H1 (cell line): ENCODE measurements around the gene SPOCK2. TPM values are rescaled to one million over a fixed set of nuclear protein-coding genes. Genes with fewer than 3 reads are reported as not detected.
A peak's percentile ranks its signal among the peaks of the same experiment; 100 is the strongest.

Experiments used
- CTCF ChIA-PET: fragments of 300-600 bp; sonication (Branson Sonifier 250); formaldehyde crosslinking; loops from one replicate; lab custom pipeline; 2021; ENCODE audit not compliant: partially characterized antibody; lab: Charles Lee
- POLR2A ChIA-PET: fragments of 300-600 bp; sonication (Branson Sonifier 250); formaldehyde crosslinking; loops from one replicate; lab custom pipeline; 2021; ENCODE audit warnings: inconsistent platforms; ENCODE audit not compliant: partially characterized antibody; lab: Charles Lee
- DNase-seq, 2 experiments: peaks; one replicate each; pipeline versions ENCODE4 v3.0.0 to v3.0.0-alpha.2; 2010 to 2022; ENCODE audit warnings: low spot score in 2 of 2, low read depth in 1 of 2, mixed read lengths in 1 of 2
- FAIRE-seq: peaks from 2 replicates; lab custom pipeline; 2011; peaks lifted over from hg19 to GRCh38; lab: Jason Lieb, UNC
- H2AFZ ChIP-seq: 2 replicates; pipeline ENCODE4 v1.8.1; 2012; ENCODE audit warnings: low read length, inconsistent platforms
- H2AK5ac ChIP-seq: 2 replicates; pipeline ENCODE4 v1.6.1; 2013; ENCODE audit warnings: low read depth, low read length
- H2BK120ac ChIP-seq: replicated peaks from 2 replicates; pipeline ENCODE3; 2013; ENCODE audit warnings: low read depth, low read length, inconsistent platforms
- H2BK12ac ChIP-seq: 2 replicates; pipeline ENCODE4 v1.6.1; 2013; ENCODE audit warnings: low read depth, low read length
- H2BK15ac ChIP-seq: 2 replicates; pipeline ENCODE4 v1.6.1; 2013; ENCODE audit warnings: low read length
- H2BK20ac ChIP-seq: 2 replicates; pipeline ENCODE4 v1.6.1; 2013; ENCODE audit warnings: low read length
- H2BK5ac ChIP-seq: 2 replicates; pipeline ENCODE4 v1.6.1; 2013; ENCODE audit warnings: low read depth, low read length
- H3K14ac ChIP-seq: 2 replicates; pipeline ENCODE4 v1.6.1; 2013; ENCODE audit warnings: inconsistent platforms; ENCODE audit not compliant: insufficient read length
- H3K18ac ChIP-seq: 2 replicates; pipeline ENCODE4 v1.6.1; 2013; ENCODE audit warnings: low read length; ENCODE audit errors: extremely low read depth
- H3K23ac ChIP-seq: 2 replicates; pipeline ENCODE4 v1.6.1; 2013; ENCODE audit warnings: inconsistent platforms; ENCODE audit not compliant: insufficient read length
- H3K23me2 ChIP-seq: 2 replicates; pipeline ENCODE4 v1.6.1; 2013; ENCODE audit warnings: low read depth, low read length
- H3K27ac ChIP-seq: 2 replicates; pipeline ENCODE4 v1.6.1; 2011; ENCODE audit warnings: low read depth, low read length, inconsistent platforms
- H3K27me3 ChIP-seq, 4 experiments: replicated peaks in 1 of 4; 1 replicate in 1 of 4; 2 replicates in 3 of 4; pipeline versions ENCODE4 v1.6.1 to v1.8.1; 2011 to 2013; ENCODE audit warnings: low read length in 3 of 4, mild to moderate bottlenecking in 3 of 4, inconsistent platforms in 2 of 4, mixed read lengths in 2 of 4, moderate library complexity in 1 of 4; ENCODE audit not compliant: control insufficient read depth in 3 of 4, insufficient read depth in 3 of 4; ENCODE audit errors: extremely low read depth in 1 of 4
- H3K36me3 ChIP-seq, 4 experiments: 2 replicates each; pipeline versions ENCODE4 v1.6.1 to v1.8.1; 2011 to 2013; ENCODE audit warnings: mild to moderate bottlenecking in 4 of 4, low read length in 3 of 4, moderate library complexity in 2 of 4, control low read depth in 1 of 4, inconsistent platforms in 1 of 4; ENCODE audit not compliant: insufficient read depth in 4 of 4, control insufficient read depth in 2 of 4
- H3K4ac ChIP-seq: replicated peaks from 2 replicates; pipeline ENCODE3; 2013; ENCODE audit warnings: low read length, low read depth, mixed read lengths, inconsistent platforms; ENCODE audit not compliant: insufficient read length
- H3K4me1 ChIP-seq, 4 experiments: replicated peaks in 1 of 4; 1 replicate in 1 of 4; 2 replicates in 3 of 4; pipeline versions ENCODE4 v1.6.1 to v1.8.1; 2011 to 2013; ENCODE audit warnings: low read length in 3 of 4, inconsistent platforms in 2 of 4, mixed read lengths in 1 of 4; ENCODE audit not compliant: insufficient read depth in 4 of 4, control insufficient read depth in 3 of 4
- H3K4me2 ChIP-seq, 2 experiments: 2 replicates each; pipeline versions ENCODE4 v1.6.1 to v1.8.1; 2011 to 2013; ENCODE audit warnings: low read depth in 2 of 2, low read length in 2 of 2, control low read depth in 1 of 2, inconsistent platforms in 1 of 2, mild to moderate bottlenecking in 1 of 2; ENCODE audit not compliant: insufficient read depth in 1 of 2
- H3K4me3 ChIP-seq, 4 experiments: fragments of 200-600, 300-600 bp in 1 of 4; sonication (generic), shearing (Covaris generic), sonication (Bioruptor Twin) in 1 of 4; 2 replicates each; pipeline versions ENCODE4 v1.5.1 to v1.8.1; 2011 to 2016; ENCODE audit warnings: low read length in 4 of 4, low read depth in 3 of 4, control low read depth in 2 of 4, inconsistent platforms in 2 of 4, mild to moderate bottlenecking in 2 of 4, mixed read lengths in 1 of 4, moderate library complexity in 1 of 4; ENCODE audit not compliant: insufficient read depth in 2 of 4; ENCODE audit errors: extremely low read depth in 1 of 4
- H3K56ac ChIP-seq: replicated peaks from 2 replicates; pipeline ENCODE3; 2013; ENCODE audit warnings: low read depth, mild to moderate bottlenecking, mixed read lengths, low read length, inconsistent platforms; ENCODE audit not compliant: insufficient read length
- H3K79me1 ChIP-seq: 2 replicates; pipeline ENCODE4 v1.6.1; 2013; ENCODE audit warnings: low read depth, low read length, control low read depth
- H3K79me2 ChIP-seq, 2 experiments: 2 replicates each; pipeline versions ENCODE4 v1.6.1 to v1.8.1; 2012 to 2013; ENCODE audit warnings: low read length in 2 of 2, mild to moderate bottlenecking in 2 of 2, inconsistent platforms in 1 of 2; ENCODE audit not compliant: insufficient read depth in 2 of 2, control insufficient read depth in 1 of 2
- H3K9ac ChIP-seq, 4 experiments: replicated peaks in 1 of 4; 1 replicate in 1 of 4; 2 replicates in 3 of 4; pipeline versions ENCODE4 v1.6.1 to v1.8.1; 2011 to 2013; ENCODE audit warnings: low read depth in 3 of 4, low read length in 3 of 4, control low read depth in 2 of 4, mild to moderate bottlenecking in 2 of 4, moderate library complexity in 2 of 4, inconsistent platforms in 1 of 4; ENCODE audit errors: extremely low read depth in 1 of 4
- H3K9me3 ChIP-seq, 2 experiments: 2 replicates each; pipeline versions ENCODE4 v1.6.1 to v1.8.1; 2012 to 2013; ENCODE audit warnings: mild to moderate bottlenecking in 2 of 2, moderate library complexity in 2 of 2, control low read depth in 1 of 2, inconsistent platforms in 1 of 2, low read depth in 1 of 2, low read length in 1 of 2, mixed read lengths in 1 of 2; ENCODE audit not compliant: insufficient read depth in 2 of 2
- H4K20me1 ChIP-seq, 2 experiments: replicated peaks in 1 of 2; 2 replicates each; pipeline versions ENCODE3 to v1.8.1; 2011 to 2013; ENCODE audit warnings: inconsistent platforms in 2 of 2, low read length in 2 of 2, mild to moderate bottlenecking in 1 of 2; ENCODE audit not compliant: insufficient read depth in 2 of 2, control insufficient read depth in 1 of 2
- H4K5ac ChIP-seq: 2 replicates; pipeline ENCODE4 v1.6.1; 2013; ENCODE audit warnings: low read length, low read depth, mixed read lengths, inconsistent platforms; ENCODE audit not compliant: insufficient read length
- H4K8ac ChIP-seq: 2 replicates; pipeline ENCODE4 v1.8.0; 2013; ENCODE audit warnings: mild to moderate bottlenecking, moderate library complexity, low read length, inconsistent platforms; ENCODE audit not compliant: insufficient read depth; ENCODE audit errors: extremely low read depth
- H4K91ac ChIP-seq: replicated peaks from 2 replicates; pipeline ENCODE3; 2013; ENCODE audit warnings: low read length, mixed read lengths, inconsistent platforms; ENCODE audit not compliant: insufficient read length
- ATF2 ChIP-seq: IDR thresholded peaks from 2 replicates; pipeline ENCODE4 v1.6.1; 2012; ENCODE audit warnings: low read length, inconsistent platforms
- EP300 ChIP-seq, 2 experiments: IDR thresholded peaks; 1 replicate in 1 of 2; 2 replicates in 1 of 2; pipeline ENCODE4 v1.6.1; 2011 to 2012; ENCODE audit warnings: low read depth in 2 of 2, low read length in 2 of 2, mild to moderate bottlenecking in 2 of 2, borderline replicate concordance in 1 of 2, inconsistent platforms in 1 of 2, moderate library complexity in 1 of 2
- HDAC2 ChIP-seq, 2 experiments: fragments of 300-600 bp in 1 of 2; sonication (generic) in 1 of 2; IDR thresholded peaks; 2 replicates each; pipeline ENCODE4 v1.6.1; 2011 to 2012; ENCODE audit warnings: low read depth in 2 of 2, low read length in 2 of 2, mild to moderate bottlenecking in 2 of 2, moderate library complexity in 2 of 2, borderline replicate concordance in 1 of 2, inconsistent platforms in 1 of 2
- KDM1A ChIP-seq: fragments of 200-600, 300-600 bp; sonication (generic); IDR thresholded peaks from 2 replicates; pipeline ENCODE4 v1.7.1; 2016; ENCODE audit warnings: mild to moderate bottlenecking, low read length, borderline replicate concordance
- MAX ChIP-seq: IDR thresholded peaks from 2 replicates; pipeline ENCODE4 v1.6.1; 2012; ENCODE audit warnings: inconsistent platforms
- RNF2 ChIP-seq: fragments of 200-900, 300-1000 bp; sonication (generic); IDR thresholded peaks from 2 replicates; pipeline ENCODE4 v1.7.1; 2016; ENCODE audit warnings: borderline replicate concordance, low read depth, mild to moderate bottlenecking, antibody characterized with exemption, low read length; ENCODE audit not compliant: poor library complexity, severe bottlenecking; ENCODE audit errors: missing control alignments
- SAP30 ChIP-seq: fragments of 300-600 bp; sonication (generic); IDR thresholded peaks from 2 replicates; pipeline ENCODE4 v1.7.1; 2012; ENCODE audit warnings: low read length, moderate library complexity, mild to moderate bottlenecking, inconsistent platforms; ENCODE audit not compliant: insufficient read depth, insufficient replicate concordance
- SP1 ChIP-seq: IDR thresholded peaks from 2 replicates; pipeline ENCODE4 v1.6.1; 2011; ENCODE audit warnings: low read depth, low read length
- SP4 ChIP-seq: IDR thresholded peaks from 2 replicates; pipeline ENCODE4 v1.6.1; 2012; ENCODE audit warnings: low read length, inconsistent platforms
- WGBS, 2 experiments: shearing (Covaris generic) in 1 of 2; methylation state at CpG; one replicate each; pipeline versions ENCODE4 v1.1.6 to v1.1.7; 2013 to 2015; ENCODE audit warnings: low lambda C conversion rate in 2 of 2, mixed read lengths in 2 of 2, inconsistent platforms in 1 of 2, low coverage in 1 of 2, missing lambda C conversion rate in 1 of 2; ENCODE audit not compliant: insufficient replicate concordance in 2 of 2, insufficient coverage in 1 of 2, insufficient read length in 1 of 2; ENCODE audit errors: extremely low coverage in 1 of 2, missing lambda C conversion rate in 1 of 2; 5-methylcytosine and 5-hydroxymethylcytosine counted together
- polyA plus RNA-seq, 7 experiments: library from polyadenylated mRNA; depleted of rRNA in 3 of 7; stranded (reverse) in 5 of 7; unstranded in 2 of 7; fragments of >200 nt in 5 of 7; fragments of 200-250 nt in 2 of 7; gene quantifications; 1 replicate in 5 of 7; 2 replicates in 1 of 7; 4 replicates in 1 of 7; pipeline versions ENCODE4 v1.2.1 to v1.2.3, GENCODE V29; 2011 to 2013; ENCODE audit warnings: missing spikeins in 2 of 7, mixed read lengths in 2 of 7
- total RNA-seq: library from RNA; stranded (reverse); fragmentation: NEBNext Ultra II Directional; extraction: Animal tissue kit (Norgen Biotek cat#: 25700); gene quantifications from 2 replicates; pipeline ENCODE4 v1.2.1, GENCODE V29; 2021

Gene SPOCK2
- total and polyA plus RNA-seq, 2 of the 8 experiments (the other 6 are each of a cell fraction or from before 2014, with no cell fraction given): 1.5 to 1.9 TPM

GRCh38 chr10:72075376-72076115 is 12.8 kb downstream of the SPOCK2 start:
- Histone ChIP-seq H2BK5ac (no peak overlapping the region), H2BK12ac (no peak overlapping the region), H2BK120ac (no peak overlapping the region), H4K91ac (no peak overlapping the region), H3K9ac (no peak overlapping the region), H3K9me3 (no peaks in the 10 kb centered on the region), H2BK20ac (no peak overlapping the region), H3K23ac (no peak overlapping the region), H3K4ac (no peak overlapping the region), H3K27ac (no peak overlapping the region), H2AFZ (no peak overlapping the region), H3K36me3 (no peaks in the 10 kb centered on the region; a peak in 1 of 8 replicates), H3K23me2 (no peaks in the 10 kb centered on the region), H3K56ac (no peak overlapping the region), H3K79me2 (no peaks in the 10 kb centered on the region), H4K20me1 (no peaks in the 10 kb centered on the region), H3K79me1 (no peaks in the 10 kb centered on the region), H3K18ac (no peak overlapping the region), H2AK5ac (no peak overlapping the region), H4K5ac (no peak overlapping the region), H3K14ac (no peak overlapping the region), H2BK15ac (no peak overlapping the region), H3K27me3 (no peaks in the 10 kb centered on the region), H3K4me1 (peaks cover 0 to 5% (median 1%) of the 10 kb centered on the region in 4 experiments; a peak in 3 of 7 replicates), H4K8ac (peak overlapping the region; percentile 60; the same call in 1 of the 2 replicates), H3K4me2 (no peak overlapping the region), H3K4me3 (no peak overlapping the region)
- WGBS, 2 experiments: 85% methylated on average over 12 of the region's 12 CpGs; no CpG with 5 or more reads in 1 of the 2 experiments
- CTCF ChIA-PET: interaction anchor here (0.9 to 2.9 kb wide), 4 partner anchors 8 to 251 kb away, joined by 3 to 10 read pairs (median 6); no protein-coding TSS in a partner anchor
- no peak for TF ChIP-seq MAX
- no peak for TF ChIP-seq EP300 (IDR thresholded peaks at IDR 0.05; ENCODE audit: borderline replicate concordance in 1 of 2, low read depth in 2 of 2, low read length in 2 of 2)
- no peak for TF ChIP-seq ATF2
- no peak for TF ChIP-seq RNF2
- TF ChIP-seq SAP30: no peak
- TF ChIP-seq HDAC2 (IDR thresholded peaks at IDR 0.05; ENCODE audit: borderline replicate concordance in 1 of 2, low read depth in 2 of 2, low read length in 2 of 2): no peak
- TF ChIP-seq SP1: no peak
- TF ChIP-seq KDM1A: no peak
- no peak for TF ChIP-seq SP4
- FAIRE-seq: no peak
- POLR2A ChIA-PET: no interaction called here
- DNase-seq: no peak
